ENCODE results near the gene NDNF.

DNA sequence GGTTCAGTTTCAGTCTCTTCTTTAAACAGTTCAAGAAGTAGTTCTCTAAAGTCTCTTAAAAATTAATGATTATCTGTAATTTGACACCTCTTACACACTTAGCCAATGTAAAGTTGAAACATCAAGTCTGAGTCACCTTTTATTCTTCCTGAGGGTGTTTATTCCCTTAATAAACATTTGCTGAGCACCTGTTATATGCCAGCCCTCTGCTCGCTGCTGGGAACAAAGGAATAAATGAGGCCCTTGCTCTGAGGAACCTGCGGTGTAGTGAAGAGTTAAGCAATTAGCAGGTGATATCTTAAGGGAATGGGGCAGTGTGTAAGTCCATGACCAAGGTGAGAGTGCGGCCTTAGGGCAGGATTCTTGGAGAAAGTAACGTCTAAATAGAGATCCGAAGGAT is 5.2 kb upstream of the NDNF start:
- no peak for TF ChIP-seq ZNF660 (tag by site-specific recombination; IDR thresholded peaks at IDR 0.05)
- TF ChIP-seq, protein P1, sequence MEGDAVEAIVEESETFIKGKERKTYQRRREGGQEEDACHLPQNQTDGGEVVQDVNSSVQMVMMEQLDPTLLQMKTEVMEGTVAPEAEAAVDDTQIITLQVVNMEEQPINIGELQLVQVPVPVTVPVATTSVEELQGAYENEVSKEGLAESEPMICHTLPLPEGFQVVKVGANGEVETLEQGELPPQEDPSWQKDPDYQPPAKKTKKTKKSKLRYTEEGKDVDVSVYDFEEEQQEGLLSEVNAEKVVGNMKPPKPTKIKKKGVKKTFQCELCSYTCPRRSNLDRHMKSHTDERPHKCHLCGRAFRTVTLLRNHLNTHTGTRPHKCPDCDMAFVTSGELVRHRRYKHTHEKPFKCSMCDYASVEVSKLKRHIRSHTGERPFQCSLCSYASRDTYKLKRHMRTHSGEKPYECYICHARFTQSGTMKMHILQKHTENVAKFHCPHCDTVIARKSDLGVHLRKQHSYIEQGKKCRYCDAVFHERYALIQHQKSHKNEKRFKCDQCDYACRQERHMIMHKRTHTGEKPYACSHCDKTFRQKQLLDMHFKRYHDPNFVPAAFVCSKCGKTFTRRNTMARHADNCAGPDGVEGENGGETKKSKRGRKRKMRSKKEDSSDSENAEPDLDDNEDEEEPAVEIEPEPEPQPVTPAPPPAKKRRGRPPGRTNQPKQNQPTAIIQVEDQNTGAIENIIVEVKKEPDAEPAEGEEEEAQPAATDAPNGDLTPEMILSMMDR (tag by site-specific recombination; IDR thresholded peaks at IDR 0.05): no peak
- TF ChIP-seq ZNF664 (tag by site-specific recombination; IDR thresholded peaks at IDR 0.05): no peak
- TF ChIP-seq, protein P2, sequence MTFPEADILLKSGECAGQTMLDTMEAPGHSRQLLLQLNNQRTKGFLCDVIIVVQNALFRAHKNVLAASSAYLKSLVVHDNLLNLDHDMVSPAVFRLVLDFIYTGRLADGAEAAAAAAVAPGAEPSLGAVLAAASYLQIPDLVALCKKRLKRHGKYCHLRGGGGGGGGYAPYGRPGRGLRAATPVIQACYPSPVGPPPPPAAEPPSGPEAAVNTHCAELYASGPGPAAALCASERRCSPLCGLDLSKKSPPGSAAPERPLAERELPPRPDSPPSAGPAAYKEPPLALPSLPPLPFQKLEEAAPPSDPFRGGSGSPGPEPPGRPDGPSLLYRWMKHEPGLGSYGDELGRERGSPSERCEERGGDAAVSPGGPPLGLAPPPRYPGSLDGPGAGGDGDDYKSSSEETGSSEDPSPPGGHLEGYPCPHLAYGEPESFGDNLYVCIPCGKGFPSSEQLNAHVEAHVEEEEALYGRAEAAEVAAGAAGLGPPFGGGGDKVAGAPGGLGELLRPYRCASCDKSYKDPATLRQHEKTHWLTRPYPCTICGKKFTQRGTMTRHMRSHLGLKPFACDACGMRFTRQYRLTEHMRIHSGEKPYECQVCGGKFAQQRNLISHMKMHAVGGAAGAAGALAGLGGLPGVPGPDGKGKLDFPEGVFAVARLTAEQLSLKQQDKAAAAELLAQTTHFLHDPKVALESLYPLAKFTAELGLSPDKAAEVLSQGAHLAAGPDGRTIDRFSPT (tag by site-specific recombination; IDR thresholded peaks at IDR 0.05): no peak
- no peak for TF ChIP-seq ZNF585B (tag by site-specific recombination; IDR thresholded peaks at IDR 0.05)
- no peak for TF ChIP-seq ZNF654 (tag by site-specific recombination; IDR thresholded peaks at IDR 0.05; ENCODE audit: low read depth)
- TF ChIP-seq BCL11B (tag by site-specific recombination; IDR thresholded peaks at IDR 0.05; ENCODE audit: low read depth): no peak

All from HEK293 (cell line).